Adrenal gland (tissue), 12 donors: ENCODE measurements around the gene AOX1. TPM values are rescaled to one million over a fixed set of nuclear protein-coding genes. Genes with fewer than 3 reads are reported as not detected.

Source experiments
- DNase-seq, 7 donors: peaks; one replicate each; pipeline ENCODE4 v3.0.0-alpha.2; 2019 to 2020
- H3K27ac ChIP-seq, 5 donors: fragments of 200-600 bp; sonication (generic) in 4 of 5; 1 replicate in 3 of 5; 2 replicates in 2 of 5; pipeline versions ENCODE4 v1.5.1 to v1.8.0; 2016 to 2020; ENCODE audit warnings: mild to moderate bottlenecking in 1 of 5
- H3K27me3 ChIP-seq: fragments of 200-600 bp; 2 replicates; pipeline ENCODE4 v1.8.0; 2021
- H3K36me3 ChIP-seq, 2 donors: fragments of 200-600 bp; replicated peaks in 1 of 2; 1 replicate in 1 of 2; 2 replicates in 1 of 2; pipeline versions ENCODE4 v1.5.1 to v1.8.0; 2018 to 2022
- H3K4me1 ChIP-seq, 2 donors: fragments of 200-600 bp; replicated peaks in 1 of 2; 1 replicate in 1 of 2; 2 replicates in 1 of 2; pipeline versions ENCODE4 v1.5.1 to v1.8.0; 2018 to 2021
- H3K4me3 ChIP-seq, 4 donors: fragments of 200-600 bp; sonication (generic) in 3 of 4; one replicate each; pipeline ENCODE4 v1.5.1; 2016 to 2018
- H3K9me3 ChIP-seq, 3 donors: fragments of 200-600 bp; sonication (generic) in 1 of 3; replicated peaks in 1 of 3; 1 replicate in 2 of 3; 2 replicates in 1 of 3; pipeline versions ENCODE4 v1.5.1 to v1.8.0; 2016 to 2021
- POLR2A ChIP-seq, 2 donors: fragments of 450-650 bp; IDR thresholded peaks; one replicate each; pipeline ENCODE4 v1.6.1; 2017; ENCODE audit warnings: antibody characterized with exemption in 2 of 2, mild to moderate bottlenecking in 2 of 2, moderate library complexity in 1 of 2
- WGBS, 4 donors: extraction: QIAGEN DNeasy Blood & Tissue Kit in 2 of 4; methylation state at CpG; one replicate each; pipeline versions ENCODE4 v1.1.5 to v1.1.7; 2013 to 2017; 5-methylcytosine and 5-hydroxymethylcytosine counted together
- intact Hi-C, 2 donors: fragments of 100-400 bp; cut with DNase I; formaldehyde crosslinking; loops; one replicate each; pipeline versions ENCODE4 v1.14.1 to v1.15.0; 2022 to 2023
- polyA plus RNA-seq, 3 donors: library from polyadenylated mRNA; stranded (reverse); fragments of 200-250 nt in 2 of 3; fragments of 350-450 nt in 1 of 3; fragmentation: Illumina TruSeq in 1 of 3; extraction: RNeasy Lipid Tissue Mini Kit (QIAGEN cat#74804) in 1 of 3; gene quantifications; one replicate each; pipeline ENCODE4 v1.2.3, GENCODE V29; 2013 to 2014
- total RNA-seq, 9 donors: library from RNA; depleted of rRNA in 4 of 9; stranded (reverse); fragments of >200 nt in 4 of 9; fragments of 120-200 nt in 1 of 9; fragmentation: NEBNext Ultra II Directional in 1 of 9; extraction: Animal tissue kit (Norgen Biotek cat#: 25700) in 1 of 9; gene quantifications; one replicate each; pipeline versions ENCODE4 v1.1.0 to v1.2.4, GENCODE V29; 2013 to 2023
- TF ChIP-seq, protein P1 (sequence below), 6 experiments: fragments of 450-650 bp in 4 of 6; fragments of 200-600 bp in 2 of 6; sonication (generic) in 1 of 6; IDR thresholded peaks; 1 replicate in 5 of 6; 2 replicates in 1 of 6; pipeline versions ENCODE4 v1.5.1 to v1.8.0; 2016 to 2021; ENCODE audit warnings: antibody characterized with exemption in 6 of 6, mild to moderate bottlenecking in 2 of 6, moderate library complexity in 1 of 6
- donor health status: healthy with polysubstance abuse.
- donor health status: Bipolar disorder and iron deficiency.
- donor health status: DM: yes; HTN: yes; CAD: no.
- donor health status: DM: no; HTN: no; CAD: no.
- donor health status: DM: no; HTN: no; CAD: no.
- donor health status: DM: yes; HTN: yes; CAD: no.

The AOX1 gene
- total and polyA plus RNA-seq, 12 donors: 101 to 1,121 (median 681) TPM

DNA sequence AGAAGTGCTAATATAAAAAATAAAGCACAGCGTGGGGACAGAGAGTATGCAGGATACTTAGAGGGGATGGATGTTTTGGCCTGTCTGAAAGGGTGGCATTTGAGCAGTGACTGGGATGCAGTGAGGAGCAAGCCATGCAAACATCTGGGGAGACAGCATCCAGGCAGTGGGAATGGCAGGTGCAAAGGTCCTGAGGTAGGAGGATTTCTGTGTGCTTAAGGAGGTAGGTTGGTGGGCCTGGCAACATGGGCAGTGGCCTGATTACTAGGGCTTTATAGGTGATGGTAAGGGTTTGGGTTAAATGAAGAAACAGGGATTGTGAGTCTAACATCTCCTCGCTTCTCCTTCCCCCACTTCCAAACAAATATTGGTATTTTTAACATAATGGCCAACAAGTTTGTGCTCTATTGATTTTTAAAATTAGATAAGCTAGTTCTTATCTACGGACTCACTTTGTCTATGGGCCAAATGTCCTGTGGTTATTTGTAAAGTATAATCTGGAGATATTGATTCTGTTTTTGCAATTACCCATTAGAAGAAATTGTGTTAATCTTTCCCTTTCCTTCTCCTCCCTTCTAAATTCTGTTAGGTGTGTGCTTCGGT, 2.4 kb downstream of the AOX1 start:
- TF ChIP-seq, protein P1, sequence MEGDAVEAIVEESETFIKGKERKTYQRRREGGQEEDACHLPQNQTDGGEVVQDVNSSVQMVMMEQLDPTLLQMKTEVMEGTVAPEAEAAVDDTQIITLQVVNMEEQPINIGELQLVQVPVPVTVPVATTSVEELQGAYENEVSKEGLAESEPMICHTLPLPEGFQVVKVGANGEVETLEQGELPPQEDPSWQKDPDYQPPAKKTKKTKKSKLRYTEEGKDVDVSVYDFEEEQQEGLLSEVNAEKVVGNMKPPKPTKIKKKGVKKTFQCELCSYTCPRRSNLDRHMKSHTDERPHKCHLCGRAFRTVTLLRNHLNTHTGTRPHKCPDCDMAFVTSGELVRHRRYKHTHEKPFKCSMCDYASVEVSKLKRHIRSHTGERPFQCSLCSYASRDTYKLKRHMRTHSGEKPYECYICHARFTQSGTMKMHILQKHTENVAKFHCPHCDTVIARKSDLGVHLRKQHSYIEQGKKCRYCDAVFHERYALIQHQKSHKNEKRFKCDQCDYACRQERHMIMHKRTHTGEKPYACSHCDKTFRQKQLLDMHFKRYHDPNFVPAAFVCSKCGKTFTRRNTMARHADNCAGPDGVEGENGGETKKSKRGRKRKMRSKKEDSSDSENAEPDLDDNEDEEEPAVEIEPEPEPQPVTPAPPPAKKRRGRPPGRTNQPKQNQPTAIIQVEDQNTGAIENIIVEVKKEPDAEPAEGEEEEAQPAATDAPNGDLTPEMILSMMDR (IDR thresholded peaks at IDR 0.05): no peak
- no peak for TF ChIP-seq POLR2A (IDR thresholded peaks at IDR 0.05)
- H3K36me3 ChIP-seq: no peaks in the 10 kb centered on the region
- H3K27ac ChIP-seq: peak overlapping the region; percentile 82 to 96 (median 88)
- intact Hi-C loops: no loop called here
- 61 to 64% (median 62%) methylated on average over 4 of the region's 4 CpGs for WGBS, 4 donors
- DNase-seq: no peak
- H3K9me3 ChIP-seq: no peaks in the 10 kb centered on the region
- H3K27me3 ChIP-seq: no peaks in the 10 kb centered on the region
- H3K4me1 ChIP-seq: peaks cover 34 to 44% of the 10 kb centered on the region in 2 donors
- H3K4me3 ChIP-seq: peak overlapping the region in 3 of 4 donors; percentile 1 to 55 (median 37)

DNA sequence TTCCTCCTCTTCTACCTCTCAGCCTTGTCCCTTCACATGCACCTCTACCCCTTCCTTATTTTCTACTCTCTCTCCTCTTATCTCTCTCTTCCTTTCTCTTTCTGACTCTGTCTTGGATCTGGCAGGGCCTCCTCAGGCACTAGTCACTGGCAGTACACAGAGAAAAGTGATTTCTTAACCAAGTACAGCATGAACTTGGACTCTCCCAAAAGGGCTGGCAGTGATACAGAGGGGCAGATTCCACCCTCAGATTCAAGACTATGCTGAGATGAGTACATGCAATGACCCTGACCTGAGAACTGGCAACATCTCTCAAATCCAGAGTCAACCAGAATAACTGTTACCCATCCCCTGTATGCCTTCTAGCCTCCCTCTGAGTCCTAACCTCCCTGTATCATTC, 4.3 kb downstream of the AOX1 start:
- Histone ChIP-seq H3K27me3 (no peaks in the 10 kb centered on the region), H3K4me3 (peak overlapping the region in 1 of 4 donors; percentile 38), H3K4me1 (peaks cover 34 to 60% of the 10 kb centered on the region in 2 donors), H3K36me3 (peaks cover 0 to 3% of the 10 kb centered on the region in 2 donors), H3K27ac (peak overlapping the region; percentile 18 to 96 (median 81)), H3K9me3 (no peaks in the 10 kb centered on the region)
- intact Hi-C loops: no loop called here
- TF ChIP-seq, protein P1 (IDR thresholded peaks at IDR 0.05): no peak
- peak in 1 of 2 donors; percentile 81 for TF ChIP-seq POLR2A (IDR thresholded peaks at IDR 0.05)
- DNase-seq: peak; percentile 60 to 92 (median 84)

DNA sequence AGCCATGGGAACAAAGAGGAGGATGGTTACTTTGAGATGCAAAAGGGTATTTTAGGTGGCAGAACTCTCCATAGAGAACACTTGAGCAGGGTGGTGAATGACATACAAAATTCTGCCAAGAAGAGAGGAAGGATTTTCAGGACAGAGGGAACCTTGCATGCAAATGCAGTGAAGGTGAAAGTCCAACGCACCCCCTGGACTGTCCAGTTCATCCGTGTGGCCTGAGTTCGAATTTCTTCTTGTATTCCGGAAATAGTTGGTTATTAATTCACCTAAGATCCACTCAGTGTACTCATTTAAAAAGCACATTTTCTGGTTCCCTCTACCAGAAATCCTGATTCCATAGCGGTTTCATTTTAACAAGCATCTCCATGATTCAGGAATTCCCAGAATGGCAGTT, 5.5 kb downstream of the AOX1 start:
- no peak for TF ChIP-seq POLR2A (IDR thresholded peaks at IDR 0.05)
- TF ChIP-seq, protein P1 (IDR thresholded peaks at IDR 0.05): no peak
- Histone ChIP-seq H3K36me3 (peaks cover 0 to 15% of the 10 kb centered on the region in 2 donors), H3K4me3 (no peak overlapping the region), H3K27ac (peak overlapping the region in 3 of 5 donors; percentile 6 to 96 (median 81)), H3K27me3 (no peaks in the 10 kb centered on the region), H3K9me3 (no peaks in the 10 kb centered on the region), H3K4me1 (peaks cover 34 to 60% of the 10 kb centered on the region in 2 donors)
- no peak for DNase-seq
- 78 to 88% (median 84%) methylated on average over 5 of the region's 5 CpGs for WGBS, 4 donors
- intact Hi-C loops: no loop called here

DNA sequence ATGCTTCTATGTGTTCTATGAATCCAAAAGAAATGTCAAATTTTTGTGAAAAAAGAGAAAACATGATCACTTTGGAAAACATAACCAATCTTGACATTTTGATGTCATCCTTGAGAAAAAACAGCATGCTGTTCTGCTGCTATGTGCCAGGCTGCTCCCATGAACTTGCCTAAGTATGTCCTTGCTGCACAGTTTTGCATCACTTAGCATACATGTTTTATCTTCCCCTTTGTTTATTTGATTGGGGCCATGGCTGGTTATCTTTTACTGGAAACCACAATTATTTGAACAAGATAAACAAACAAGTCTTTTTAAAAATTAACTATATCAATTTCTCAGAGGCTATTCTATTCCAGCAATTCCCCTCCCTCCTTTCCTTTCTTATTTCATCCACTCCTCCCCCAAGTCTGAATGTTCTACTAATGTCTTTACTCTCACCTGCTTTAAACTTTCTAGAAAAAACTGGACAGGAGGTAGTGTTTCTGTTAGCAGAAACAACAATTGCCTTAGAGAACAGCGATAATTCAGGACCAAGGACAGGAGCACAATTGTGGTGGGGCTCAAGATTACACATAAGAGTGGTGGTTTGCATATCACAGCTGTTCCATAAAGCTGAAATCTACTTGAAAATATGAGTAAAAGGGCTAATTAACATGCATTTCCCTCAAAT, 6.7 kb downstream of the AOX1 start:
- H3K36me3 ChIP-seq: peaks cover 0 to 27% of the 10 kb centered on the region in 2 donors
- no peak overlapping the region for H3K4me3 ChIP-seq
- 53 to 77% (median 55%) methylated on average over 1 of the region's 1 CpG for WGBS, 4 donors
- no peak for TF ChIP-seq POLR2A (IDR thresholded peaks at IDR 0.05)
- TF ChIP-seq, protein P1 (IDR thresholded peaks at IDR 0.05): no peak
- H3K4me1 ChIP-seq: peaks cover 34 to 60% of the 10 kb centered on the region in 2 donors
- no peak for DNase-seq
- peak overlapping the region in 4 of 5 donors; percentile 6 to 96 (median 14) for H3K27ac ChIP-seq
- intact Hi-C loops: no loop called here
- no peaks in the 10 kb centered on the region for H3K27me3 ChIP-seq
- H3K9me3 ChIP-seq: no peaks in the 10 kb centered on the region
